GM20431 (cell line): ENCODE data around the gene INS.

Experiments used
- in situ Hi-C: fragments of 300-500 bp; cut with MseI, MboI; formaldehyde crosslinking; loops from one replicate; pipeline ENCODE4 v1.15.0; 2020; ENCODE audit warnings: low sequenced_read_pairs; ENCODE audit not compliant: unreplicated experiment

Gene INS

DNA sequence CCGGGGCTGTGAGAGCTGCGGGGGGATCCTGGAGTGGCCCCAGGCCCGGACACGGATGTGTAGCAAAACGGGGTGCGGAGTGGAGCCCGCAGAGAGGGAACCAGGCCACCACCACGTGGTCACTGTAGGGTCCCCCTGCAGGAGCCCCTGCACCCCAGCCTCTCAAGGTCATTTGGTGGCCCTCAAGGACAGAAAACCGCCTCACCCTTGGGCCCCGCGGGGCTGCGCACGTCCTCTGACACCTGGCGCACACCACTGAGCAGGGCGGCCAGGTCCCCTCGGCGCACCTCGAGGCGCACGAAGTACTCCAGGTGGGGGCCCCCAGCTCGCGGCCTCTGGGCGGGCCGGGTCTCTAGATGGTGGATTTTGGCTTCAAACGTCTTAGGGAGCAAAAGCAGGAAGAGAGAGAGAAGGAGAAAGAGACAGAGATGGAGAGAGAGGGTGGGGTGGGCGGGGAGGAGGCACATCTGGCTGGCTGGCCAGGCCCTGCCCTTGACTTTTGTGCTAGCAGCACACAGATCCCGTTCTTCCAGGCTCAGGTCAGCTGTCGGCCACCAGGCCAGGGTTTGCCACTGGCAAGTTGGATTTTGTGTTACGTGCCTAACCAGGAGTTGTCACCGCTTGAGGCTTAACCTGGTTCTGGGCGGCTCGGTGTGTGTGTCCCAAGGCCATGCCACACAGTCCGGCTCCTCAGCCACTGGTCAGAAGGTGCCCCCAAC, 7.4 kb upstream of the INS start:
- in situ Hi-C loops = loop anchor here (25.0 kb wide), 1 partner anchor 481 kb away; the partner anchor contains the start of gene KRTAP5-6

GRCh38 chr11:2167141-2168045, 6.4 kb upstream of the INS start:
- in situ Hi-C loops = loop anchor here (25.0 kb wide), 1 partner anchor 480 kb away; the partner anchor contains the start of gene KRTAP5-6

DNA sequence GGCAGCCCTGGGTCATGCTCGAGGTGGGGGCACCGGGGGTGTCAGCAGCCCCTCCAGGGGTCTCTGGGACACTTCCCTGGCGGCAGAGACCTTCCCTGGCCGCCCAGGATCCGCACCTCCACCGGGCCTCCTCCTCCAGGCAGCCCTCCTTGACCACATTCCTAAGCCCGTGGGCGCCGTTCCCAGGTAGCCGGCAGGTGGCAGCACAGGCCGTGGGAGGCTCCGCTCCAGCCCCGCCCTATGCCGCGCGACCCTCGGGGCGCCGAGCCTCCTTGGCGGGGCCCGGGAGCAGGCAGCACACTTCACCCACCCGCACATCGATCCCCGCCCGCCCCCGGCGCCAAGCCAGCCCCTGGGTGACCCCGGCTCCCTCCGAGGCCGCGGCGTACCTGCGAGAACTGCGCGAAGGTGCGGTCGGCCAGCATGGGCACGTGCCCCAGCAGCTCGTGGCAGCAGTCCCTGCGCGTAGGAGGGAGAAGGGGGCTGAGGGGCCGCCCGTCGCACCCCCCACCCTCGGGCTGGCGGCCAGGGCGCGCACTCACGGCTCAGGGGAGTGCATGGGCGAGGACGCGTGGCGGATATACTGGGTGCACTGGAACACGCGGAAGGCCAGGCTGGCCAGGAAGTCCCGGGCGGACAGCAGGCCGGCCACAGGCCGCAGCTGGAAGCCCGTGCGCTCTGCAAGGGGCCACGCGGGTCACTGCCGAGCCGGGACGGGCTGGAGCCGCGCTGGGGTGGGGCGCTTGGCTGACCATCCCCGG, 5.3 kb upstream of the INS start:
- in situ Hi-C loops = loop anchor here (25.0 kb wide), 1 partner anchor 479 kb away; the partner anchor contains the start of gene KRTAP5-6

- in situ Hi-C loops = loop anchor here (25.0 kb wide), 1 partner anchor 478 kb away; the partner anchor contains the start of gene KRTAP5-6
These were observed 4.6 kb upstream of the INS start for GRCh38 chr11:2165571-2165970.

GRCh38 chr11:2164861-2165555, 4.0 kb upstream of the INS start:
- in situ Hi-C loops = loop anchor here (25.0 kb wide), 1 partner anchor 478 kb away; the partner anchor contains the start of gene KRTAP5-6

- in situ Hi-C loops = loop anchor here (25.0 kb wide), 1 partner anchor 477 kb away; the partner anchor contains the start of gene KRTAP5-6
These were observed 3.1 kb upstream of the INS start for GRCh38 chr11:2164081-2164480.

- in situ Hi-C loops = loop anchor here (25.0 kb wide), 1 partner anchor 476 kb away; the partner anchor contains the start of gene KRTAP5-6
These were observed 2.5 kb upstream of the INS start for GRCh38 chr11:2163428-2163978.

DNA sequence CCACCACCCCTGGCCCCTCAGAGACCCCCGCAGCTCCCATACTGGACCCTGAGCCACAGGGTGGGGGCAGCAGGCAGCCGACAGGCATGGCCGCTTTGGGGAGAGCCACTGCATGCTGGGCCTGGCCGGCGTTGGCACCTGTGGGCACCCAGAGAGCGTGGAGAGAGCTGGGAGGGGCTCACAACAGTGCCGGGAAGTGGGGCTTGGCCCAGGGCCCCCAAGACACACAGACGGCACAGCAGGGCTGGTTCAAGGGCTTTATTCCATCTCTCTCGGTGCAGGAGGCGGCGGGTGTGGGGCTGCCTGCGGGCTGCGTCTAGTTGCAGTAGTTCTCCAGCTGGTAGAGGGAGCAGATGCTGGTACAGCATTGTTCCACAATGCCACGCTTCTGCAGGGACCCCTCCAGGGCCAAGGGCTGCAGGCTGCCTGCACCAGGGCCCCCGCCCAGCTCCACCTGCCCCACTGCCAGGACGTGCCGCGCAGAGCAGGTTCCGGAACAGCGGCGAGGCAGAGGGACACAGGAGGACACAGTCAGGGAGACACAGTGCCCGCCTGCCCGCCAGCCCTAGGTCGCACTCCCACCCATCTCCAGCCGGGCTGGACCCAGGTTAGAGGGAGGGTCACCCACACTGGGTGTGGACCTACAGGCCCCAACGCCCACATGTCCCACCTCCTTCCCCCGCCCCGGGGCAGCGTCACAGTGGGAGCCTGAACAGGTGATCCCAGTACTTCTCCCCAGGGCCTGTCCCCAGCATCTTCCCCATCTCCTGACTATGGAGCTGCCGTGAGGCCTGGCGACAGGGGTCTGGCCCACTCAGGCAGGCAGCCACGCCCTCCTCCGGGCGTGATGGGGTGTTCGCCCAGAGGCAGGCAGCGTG, 1.2 kb downstream of the INS start:
- in situ Hi-C loops = loop anchor here (25.0 kb wide), 1 partner anchor 472 kb away; the partner anchor contains the start of gene KRTAP5-6

DNA sequence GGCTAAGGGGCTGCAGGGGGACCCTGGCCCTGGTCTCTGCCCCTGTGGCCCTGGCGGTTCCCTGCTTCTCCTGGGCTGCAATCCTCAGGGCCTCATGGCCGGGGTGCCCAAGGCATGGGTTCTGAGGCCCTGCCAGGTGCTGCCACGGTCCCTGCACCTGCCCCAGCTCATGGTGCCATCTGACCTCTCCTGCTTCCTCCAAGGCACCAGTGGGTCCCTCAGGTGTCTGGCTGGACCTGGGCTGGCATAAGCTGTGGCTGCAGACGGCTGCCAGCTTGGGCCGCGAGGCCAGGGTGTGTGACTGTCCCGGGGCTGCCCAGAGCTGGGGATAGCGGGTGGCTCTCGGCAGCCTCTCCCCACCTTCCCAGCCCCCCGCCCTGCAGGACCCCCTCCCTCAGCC, 2.0 kb downstream of the INS start:
- in situ Hi-C loops = loop anchor here (25.0 kb wide), 1 partner anchor 472 kb away; the partner anchor contains the start of gene KRTAP5-6

GRCh38 chr11:2158296-2158737, 2.7 kb downstream of the INS start:
- in situ Hi-C loops = loop anchor here (25.0 kb wide), 1 partner anchor 471 kb away; the partner anchor contains the start of gene KRTAP5-6

GRCh38 chr11:2157294-2158040, 3.5 kb downstream of the INS start:
- in situ Hi-C loops = loop anchor here (25.0 kb wide), 1 partner anchor 470 kb away; the partner anchor contains the start of gene KRTAP5-6

DNA sequence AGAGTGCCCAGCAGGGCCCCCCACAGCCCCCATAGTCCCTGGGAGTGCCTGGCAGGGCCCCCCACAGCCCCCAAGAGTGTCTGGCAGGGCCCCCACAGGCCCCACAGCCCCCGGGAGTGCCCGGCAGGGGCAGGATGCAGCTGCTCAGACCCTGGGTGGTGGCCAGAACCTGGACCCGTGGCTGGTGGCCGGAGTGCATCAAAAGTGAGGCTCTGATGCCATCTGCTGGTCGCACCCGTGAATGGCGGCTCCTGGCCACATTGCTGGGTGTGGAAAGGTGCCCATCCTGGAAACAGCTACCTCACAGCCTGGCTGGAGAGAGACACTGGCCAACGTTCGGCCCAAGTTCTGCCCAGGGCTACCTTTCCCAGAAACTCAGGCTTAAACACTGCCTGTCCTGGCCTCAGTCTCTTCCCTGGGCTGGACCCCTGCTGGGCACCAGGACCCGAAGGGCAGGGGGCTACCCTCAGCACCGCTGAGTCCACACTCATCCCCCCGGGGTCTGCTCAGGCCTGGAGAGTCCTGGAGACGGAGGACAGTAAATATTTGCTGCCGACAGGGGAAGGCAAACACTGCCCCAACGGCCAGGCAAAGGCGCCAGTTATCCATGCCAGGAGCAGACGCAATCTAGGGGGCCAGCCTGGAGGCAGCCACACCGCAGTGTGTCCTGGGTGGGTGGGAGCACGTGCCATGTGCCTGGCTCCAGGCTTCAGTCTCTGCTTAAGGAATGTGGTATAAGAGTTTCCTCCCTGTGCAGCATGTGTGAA, 4.4 kb downstream of the INS start:
- in situ Hi-C loops = loop anchor here (25.0 kb wide), 1 partner anchor 469 kb away; the partner anchor contains the start of gene KRTAP5-6

DNA sequence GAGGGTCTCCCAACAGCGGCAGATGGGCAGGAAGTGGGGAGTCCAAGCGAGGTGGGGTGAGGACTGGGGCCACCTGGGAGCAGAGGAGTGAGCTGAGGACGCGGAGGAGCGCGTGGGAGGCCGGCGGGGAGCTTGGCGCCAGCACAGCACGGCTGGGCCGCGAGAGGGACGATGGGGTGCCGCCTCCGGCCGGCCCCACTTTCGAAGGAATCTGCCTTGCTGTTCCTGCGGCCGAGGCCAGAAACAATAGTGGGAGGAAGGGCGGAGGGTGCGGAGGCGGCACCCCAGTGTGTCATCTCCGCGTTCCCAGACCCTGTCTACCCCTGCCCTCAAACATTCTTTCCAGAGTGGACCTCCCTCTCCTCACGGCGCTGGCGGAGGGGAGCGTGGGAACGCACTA, 5.5 kb downstream of the INS start:
- in situ Hi-C loops = loop anchor here (25.0 kb wide), 1 partner anchor 468 kb away; the partner anchor contains the start of gene KRTAP5-6

DNA sequence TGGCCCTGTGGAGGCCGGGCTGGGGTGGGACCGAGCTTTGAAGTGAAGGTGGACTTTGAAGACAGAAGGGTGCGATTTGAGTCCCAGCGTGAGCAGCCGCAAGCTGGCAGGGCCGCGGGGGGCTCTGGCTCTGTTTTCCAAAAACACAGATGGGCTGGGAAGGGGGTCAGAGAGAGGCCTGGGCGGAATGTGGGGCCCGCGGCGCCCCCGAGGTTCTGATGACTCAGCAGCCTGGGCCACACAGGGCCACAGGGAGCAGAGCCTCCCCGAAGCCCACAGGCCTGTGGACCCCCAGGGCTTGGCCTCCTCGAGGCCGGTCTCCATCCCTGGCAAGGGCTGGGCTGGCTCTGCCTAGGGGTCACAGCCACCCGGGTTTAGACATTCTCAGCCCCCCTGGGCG, 6.1 kb downstream of the INS start:
- in situ Hi-C loops = loop anchor here (25.0 kb wide), 1 partner anchor 468 kb away; the partner anchor contains the start of gene KRTAP5-6

DNA sequence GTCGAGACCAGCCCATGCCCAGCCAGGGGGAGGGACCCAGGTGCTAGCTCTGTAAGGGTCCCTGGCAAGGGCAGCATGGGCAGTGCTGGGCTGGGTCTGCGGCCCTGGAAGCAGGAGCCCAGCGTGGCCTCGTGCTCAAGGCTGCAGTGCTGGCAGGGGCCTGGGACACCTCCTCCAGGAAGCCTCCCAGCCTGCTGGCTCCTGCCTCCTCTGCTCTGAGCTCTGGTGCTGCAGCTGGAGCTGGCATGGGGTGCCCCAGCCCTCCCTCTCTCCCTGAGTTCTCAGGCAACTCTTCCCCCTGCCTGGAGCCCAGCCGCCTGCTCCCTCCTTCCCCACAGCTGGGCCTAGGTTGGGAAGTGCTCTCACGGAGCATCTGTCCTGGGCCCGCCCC, 6.8 kb downstream of the INS start:
- in situ Hi-C loops = loop anchor here (25.0 kb wide), 1 partner anchor 467 kb away; the partner anchor contains the start of gene KRTAP5-6
